HepG2 (cell line): Measurements from ENCODE around the gene DOK7.

ENCODE experiments used
- ATF6 ChIP-seq: sonication (generic); formaldehyde crosslinking; conservative IDR thresholded peaks from 2 replicates; pipeline ENCODE4 v1.4.0; 2020; ENCODE audit warnings: missing genetic modification reagents
- CTCF ChIP-seq: sonication (generic); formaldehyde crosslinking; IDR thresholded peaks from 2 replicates; pipeline ENCODE4 v1.5.0; 2020; ENCODE audit warnings: mild to moderate bottlenecking, missing genetic modification reagents, moderate library complexity
- DBP ChIP-seq: sonication (generic); formaldehyde crosslinking; IDR thresholded peaks from 2 replicates; pipeline ENCODE4 v1.4.0; 2020; ENCODE audit warnings: missing genetic modification reagents; ENCODE audit errors: not compliant biosample characterization
- ELF3 ChIP-seq: IDR thresholded peaks from 2 replicates; pipeline ENCODE4 v1.6.1; 2016; ENCODE audit warnings: missing genetic modification reagents, missing compliant biosample characterization
- ESRRA ChIP-seq: sonication (generic); formaldehyde crosslinking; IDR thresholded peaks from 2 replicates; pipeline ENCODE4 v1.5.1; 2020; ENCODE audit warnings: mild to moderate bottlenecking, low read depth, missing genetic modification reagents
- NPAS2 ChIP-seq: sonication (generic); formaldehyde crosslinking; IDR thresholded peaks from 2 replicates; pipeline ENCODE4 v1.8.0; 2022; ENCODE audit warnings: mild to moderate bottlenecking, missing genetic modification reagents, borderline replicate concordance
- NRL ChIP-seq: sonication (generic); formaldehyde crosslinking; IDR thresholded peaks from 2 replicates; pipeline ENCODE4 v1.5.0; 2020; ENCODE audit warnings: missing genetic modification reagents, mild to moderate bottlenecking, moderate library complexity, borderline replicate concordance
- TAF1 ChIP-seq: sonication (generic); formaldehyde crosslinking; IDR thresholded peaks from 2 replicates; pipeline ENCODE4 v1.4.0; 2020; ENCODE audit warnings: missing genetic modification reagents
- ZBTB33 ChIP-seq: sonication (generic); formaldehyde crosslinking; IDR thresholded peaks from 2 replicates; pipeline ENCODE4 v1.4.0; 2020; ENCODE audit warnings: missing genetic modification reagents
- ZNF687 ChIP-seq: sonication (generic); formaldehyde crosslinking; IDR thresholded peaks from 2 replicates; pipeline ENCODE4 v1.5.1; 2020; ENCODE audit warnings: mild to moderate bottlenecking, missing genetic modification reagents, moderate library complexity

GRCh38 chr4:3500634-3501101 is 37.6 kb downstream of the DOK7 start:
- TF ChIP-seq ELF3 (CRISPR knock-in tag) (no peak), ZNF687 (CRISPR knock-in tag) (no peak), NRL (CRISPR knock-in tag) (no peak), ESRRA (no peak), CTCF (no peak), DBP (CRISPR knock-in tag) (no peak), TAF1 (CRISPR knock-in tag) (no peak), ZBTB33 (no peak), NPAS2 (no peak), ATF6 (no peak)
